ENCODE data around the gene TNFSF18. TPM values are rescaled to one million over a fixed set of nuclear protein-coding genes. Genes with fewer than 3 reads are reported as not detected.

TNFSF18 gene
- total RNA-seq, result under 1 TPM in 1 of 4 donors, not detected in 3; 0.23 TPM

GRCh38 chr1:173050865-173051264 lies at the start of gene TNFSF18:
TNFSF18 (minus strand) TSS chr1:173050941; CDS start chr1:173050896, 45 bp downstream.
- no peak for TF ChIP-seq CTCF (IDR thresholded peaks at IDR 0.05)
- TF ChIP-seq EP300 (IDR thresholded peaks at IDR 0.05), result no peak
- no peak for TF ChIP-seq POLR2AphosphoS5 (IDR thresholded peaks at IDR 0.05)
- TF ChIP-seq POLR2A (IDR thresholded peaks at IDR 0.05), result no peak
- H3K27ac ChIP-seq, result no peak within 1 kb of the TSS
- H3K4me1 ChIP-seq, result peaks cover 23% of the 10 kb centered on the region
- H3K9me3 ChIP-seq, result no peaks in the 10 kb centered on the region
- no peaks in the 10 kb centered on the region for H3K27me3 ChIP-seq
- H3K36me3 ChIP-seq, result no peaks in the 10 kb centered on the region
- WGBS, result 5% methylated on average over 4 of the region's 4 CpGs
- H3K4me3 ChIP-seq, result no peak within 1 kb of the TSS
- DNase-seq (ENCODE audit: low spot score in 2 of 2), result no peak

DNA sequence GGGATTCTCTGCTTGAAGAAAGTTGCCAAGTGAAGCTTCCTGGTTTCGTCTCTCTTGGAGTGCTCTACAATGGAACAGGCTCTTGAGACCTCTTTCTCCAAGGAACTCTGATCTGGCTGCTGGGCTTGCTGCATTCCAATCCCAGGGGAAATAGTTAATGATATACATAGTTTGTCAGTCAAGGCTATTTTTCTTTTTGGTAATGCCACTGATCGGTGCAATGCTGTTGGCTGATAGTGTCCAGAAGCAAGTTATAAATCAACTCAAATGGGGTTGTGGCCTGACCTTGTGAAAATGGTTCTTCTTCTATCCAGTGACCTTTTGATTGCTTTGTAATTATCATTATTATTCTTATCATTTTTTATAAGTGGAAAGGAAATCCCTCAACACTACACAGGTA lies 48.4 kb upstream of the TNFSF18 start:
- TF ChIP-seq POLR2AphosphoS5 (IDR thresholded peaks at IDR 0.05) (no peak), EP300 (IDR thresholded peaks at IDR 0.05) (no peak), CTCF (IDR thresholded peaks at IDR 0.05) (no peak), POLR2A (IDR thresholded peaks at IDR 0.05) (no peak)
- DNase-seq (ENCODE audit: low spot score in 2 of 2), result no peak
- H3K4me1 ChIP-seq, result no peaks in the 10 kb centered on the region
- H3K9me3 ChIP-seq, result peaks cover 7% of the 10 kb centered on the region
- 86% methylated on average over 2 of the region's 2 CpGs for WGBS
- H3K27ac ChIP-seq, result no peak overlapping the region
- no peak overlapping the region for H3K4me3 ChIP-seq
- no peaks in the 10 kb centered on the region for H3K27me3 ChIP-seq
- no peaks in the 10 kb centered on the region for H3K36me3 ChIP-seq

DNA sequence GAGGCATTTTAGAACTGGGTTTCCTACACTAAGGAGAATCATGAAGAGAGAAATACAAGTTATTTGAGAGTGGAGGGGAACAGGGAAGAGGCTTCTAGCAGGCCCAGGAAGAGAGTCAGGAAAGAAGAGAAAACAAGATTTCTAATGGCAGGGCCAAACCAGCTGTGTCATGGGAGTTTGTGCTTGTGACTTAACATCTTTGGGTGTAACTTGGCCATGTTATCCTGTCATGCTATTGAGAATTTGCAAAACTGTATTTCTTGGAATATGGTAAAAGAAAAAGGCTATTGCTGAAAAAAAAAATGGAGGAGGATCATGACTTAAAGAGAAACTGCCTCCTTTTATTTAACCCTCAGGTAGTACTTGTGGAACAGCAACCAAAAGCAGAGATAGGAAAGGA lies 47.4 kb upstream of the TNFSF18 start:
- H3K4me3 ChIP-seq, result no peak overlapping the region
- no peak overlapping the region for H3K27ac ChIP-seq
- H3K36me3 ChIP-seq, result no peaks in the 10 kb centered on the region
- TF ChIP-seq CTCF (IDR thresholded peaks at IDR 0.05) (no peak), POLR2AphosphoS5 (IDR thresholded peaks at IDR 0.05) (no peak), POLR2A (IDR thresholded peaks at IDR 0.05) (no peak), EP300 (IDR thresholded peaks at IDR 0.05) (no peak)
- no peak for DNase-seq (ENCODE audit: low spot score in 2 of 2)
- H3K27me3 ChIP-seq, result no peaks in the 10 kb centered on the region
- H3K9me3 ChIP-seq, result peaks cover under 1% of the 10 kb centered on the region
- H3K4me1 ChIP-seq, result no peaks in the 10 kb centered on the region

GRCh38 chr1:173097001-173097400 lies 46.3 kb upstream of the TNFSF18 start:
- DNase-seq (ENCODE audit: low spot score in 2 of 2), result no peak
- WGBS, result 81% methylated on average over 1 of the region's 1 CpG
- no peak for TF ChIP-seq POLR2A (IDR thresholded peaks at IDR 0.05)
- TF ChIP-seq POLR2AphosphoS5 (IDR thresholded peaks at IDR 0.05), result no peak
- no peak for TF ChIP-seq EP300 (IDR thresholded peaks at IDR 0.05)
- no peak for TF ChIP-seq CTCF (IDR thresholded peaks at IDR 0.05)

DNA sequence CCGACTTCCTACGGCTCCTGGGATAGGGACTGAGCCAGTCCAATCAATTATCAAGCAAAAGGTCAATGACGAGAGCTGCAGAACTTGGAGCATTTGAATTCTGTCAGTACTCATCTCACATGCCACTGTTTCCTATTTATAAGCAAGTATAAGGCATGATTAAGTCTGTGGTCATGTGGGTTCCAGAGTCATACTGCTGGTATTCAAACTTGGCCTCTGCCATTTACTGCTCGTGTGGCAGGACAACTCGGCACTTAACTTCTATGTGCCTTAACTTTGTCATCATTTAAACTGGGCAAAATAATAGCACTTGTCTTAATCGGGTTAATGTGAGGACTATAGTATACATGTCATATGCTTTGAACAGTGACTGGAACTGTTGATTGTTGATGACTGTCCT lies 44.9 kb upstream of the TNFSF18 start:
- H3K4me3 ChIP-seq, result no peak overlapping the region
- no peaks in the 10 kb centered on the region for H3K27me3 ChIP-seq
- H3K27ac ChIP-seq, result no peak overlapping the region
- TF ChIP-seq POLR2AphosphoS5 (IDR thresholded peaks at IDR 0.05) (no peak), POLR2A (IDR thresholded peaks at IDR 0.05) (no peak), EP300 (IDR thresholded peaks at IDR 0.05) (no peak), CTCF (IDR thresholded peaks at IDR 0.05) (no peak)
- 59% methylated on average over 6 of the region's 6 CpGs for WGBS
- no peaks in the 10 kb centered on the region for H3K9me3 ChIP-seq
- H3K36me3 ChIP-seq, result no peaks in the 10 kb centered on the region
- no peaks in the 10 kb centered on the region for H3K4me1 ChIP-seq
- no peak for DNase-seq (ENCODE audit: low spot score in 2 of 2)

More at GRCh38 chr1:173097001-173097400, 46.3 kb upstream of the TNFSF18 start:
- no peaks in the 10 kb centered on the region for H3K9me3 ChIP-seq
- H3K36me3 ChIP-seq, result no peaks in the 10 kb centered on the region
- no peak overlapping the region for H3K27ac ChIP-seq
- H3K4me3 ChIP-seq, result no peak overlapping the region
- no peaks in the 10 kb centered on the region for H3K4me1 ChIP-seq
- H3K27me3 ChIP-seq, result no peaks in the 10 kb centered on the region
